H9 (cell line): ENCODE measurements around the gene PTOV1. TPM values are rescaled to one million over a fixed set of nuclear protein-coding genes. Genes with fewer than 3 reads are reported as not detected.

Source experiments
- DNase-seq: peaks from one replicate; pipeline ENCODE4 v3.0.0-alpha.2; 2017
- H2AFZ ChIP-seq: one replicate; pipeline ENCODE4 v1.6.1; 2013; ENCODE audit warnings: mild to moderate bottlenecking, low read length, control low read depth, moderate library complexity
- H2AK5ac ChIP-seq: 2 replicates; pipeline ENCODE4 v1.6.1; 2013; ENCODE audit warnings: low read length, control low read depth, mixed read lengths; ENCODE audit not compliant: insufficient read length
- H2BK120ac ChIP-seq: one replicate; pipeline ENCODE4 v1.6.1; 2013; ENCODE audit warnings: low read depth, mild to moderate bottlenecking, low read length, control low read depth, inconsistent platforms; ENCODE audit not compliant: poor library complexity, severe bottlenecking
- H2BK12ac ChIP-seq: 2 replicates; pipeline ENCODE4 v1.6.1; 2013; ENCODE audit warnings: low read length, control low read depth, mixed read lengths, low read depth; ENCODE audit not compliant: insufficient read length
- H2BK15ac ChIP-seq: 2 replicates; pipeline ENCODE4 v1.6.1; 2013; ENCODE audit warnings: low read depth, low read length, control low read depth
- H2BK20ac ChIP-seq: one replicate; pipeline ENCODE4 v1.6.1; 2013; ENCODE audit warnings: low read depth, mild to moderate bottlenecking, low read length, control low read depth, inconsistent platforms; ENCODE audit not compliant: poor library complexity, severe bottlenecking
- H2BK5ac ChIP-seq: 2 replicates; pipeline ENCODE4 v1.6.1; 2013; ENCODE audit warnings: low read length, control low read depth, mixed read lengths; ENCODE audit not compliant: insufficient read length
- H3K14ac ChIP-seq: 2 replicates; pipeline ENCODE4 v1.6.1; 2013; ENCODE audit warnings: low read length, control low read depth; ENCODE audit not compliant: insufficient read depth
- H3K18ac ChIP-seq: 2 replicates; pipeline ENCODE4 v1.6.1; 2013; ENCODE audit warnings: low read depth, mild to moderate bottlenecking, mixed read lengths, low read length, control low read depth; ENCODE audit not compliant: insufficient read length
- H3K23ac ChIP-seq: 2 replicates; pipeline ENCODE4 v1.6.1; 2013; ENCODE audit warnings: low read length, control low read depth, mixed read lengths, low read depth; ENCODE audit not compliant: insufficient read length
- H3K23me2 ChIP-seq: 2 replicates; pipeline ENCODE4 v1.6.1; 2013; ENCODE audit warnings: low read depth, mild to moderate bottlenecking, mixed read lengths, low read length, control low read depth; ENCODE audit not compliant: insufficient read length, poor library complexity, severe bottlenecking
- H3K27ac ChIP-seq: 2 replicates; pipeline ENCODE4 v1.5.1; 2013; ENCODE audit warnings: low read length, control low read depth, mixed read lengths, low read depth; ENCODE audit not compliant: insufficient read length
- H3K27me3 ChIP-seq: 2 replicates; pipeline ENCODE4 v1.6.1; 2013; ENCODE audit warnings: low read length, control low read depth, inconsistent platforms; ENCODE audit not compliant: insufficient read depth
- H3K4ac ChIP-seq: 2 replicates; pipeline ENCODE4 v1.6.1; 2013; ENCODE audit warnings: low read depth, mild to moderate bottlenecking, control low read depth, inconsistent platforms, low read length, moderate library complexity
- H3K4me1 ChIP-seq: 2 replicates; pipeline ENCODE4 v1.6.1; 2013; ENCODE audit warnings: low read length, control low read depth, inconsistent platforms; ENCODE audit not compliant: insufficient read depth
- H3K4me2 ChIP-seq: 2 replicates; pipeline ENCODE4 v1.6.1; 2013; ENCODE audit warnings: low read length, control low read depth, mixed read lengths; ENCODE audit not compliant: insufficient read length, insufficient read depth
- H3K56ac ChIP-seq: 2 replicates; pipeline ENCODE4 v1.6.1; 2013; ENCODE audit warnings: low read depth, mild to moderate bottlenecking, mixed read lengths, low read length, control low read depth; ENCODE audit not compliant: insufficient read length
- H3K79me1 ChIP-seq: 2 replicates; pipeline ENCODE4 v1.6.1; 2013; ENCODE audit warnings: low read depth, mild to moderate bottlenecking, moderate library complexity, low read length, control low read depth, inconsistent platforms; ENCODE audit not compliant: insufficient read depth, poor library complexity, severe bottlenecking
- H3K79me2 ChIP-seq: 2 replicates; pipeline ENCODE4 v1.6.1; 2013; ENCODE audit warnings: low read length, control low read depth, inconsistent platforms; ENCODE audit not compliant: insufficient read depth
- H3K9ac ChIP-seq: 2 replicates; pipeline ENCODE4 v1.6.1; 2013; ENCODE audit warnings: low read length, control low read depth, mixed read lengths; ENCODE audit not compliant: insufficient read length; ENCODE audit errors: extremely low read depth
- H3K9me3 ChIP-seq: one replicate; pipeline ENCODE4 v1.6.1; 2013; ENCODE audit warnings: low read depth, low read length, inconsistent platforms; ENCODE audit not compliant: control insufficient read depth
- H3T11ph ChIP-seq: one replicate; pipeline ENCODE4 v1.6.1; 2013; ENCODE audit warnings: mild to moderate bottlenecking, low read length, control low read depth, inconsistent platforms
- H4K20me1 ChIP-seq: one replicate; pipeline ENCODE4 v1.6.1; 2013; ENCODE audit not compliant: control insufficient read depth, insufficient read length, insufficient read depth
- H4K5ac ChIP-seq: 2 replicates; pipeline ENCODE4 v1.6.1; 2013; ENCODE audit warnings: low read depth, mild to moderate bottlenecking, mixed read lengths, low read length, control low read depth; ENCODE audit not compliant: insufficient read length
- H4K8ac ChIP-seq: replicated peaks from 2 replicates; pipeline ENCODE4 v1.6.1; 2013; ENCODE audit warnings: low read length, control low read depth, mixed read lengths, low read depth; ENCODE audit not compliant: insufficient read length
- H4K91ac ChIP-seq: 2 replicates; pipeline ENCODE4 v1.6.1; 2013; ENCODE audit warnings: low read depth, mild to moderate bottlenecking, moderate library complexity, mixed read lengths, low read length, control low read depth; ENCODE audit not compliant: insufficient read length
- H3K27ac Mint-ChIP-seq, 3 experiments: 2 replicates in 2 of 3; 3 replicates in 1 of 3; pipeline ENCODE4 v1.8.0; 2020 to 2021; ENCODE audit warnings: mixed read lengths in 3 of 3, mild to moderate bottlenecking in 1 of 3, moderate library complexity in 1 of 3
- H3K27me3 Mint-ChIP-seq: 2 replicates; pipeline ENCODE4 v1.8.0; 2021; ENCODE audit warnings: low read depth, mild to moderate bottlenecking, moderate library complexity, mixed read lengths
- H3K36me3 Mint-ChIP-seq, 3 experiments: 2 replicates in 2 of 3; 3 replicates in 1 of 3; pipeline ENCODE4 v1.8.0; 2020 to 2021; ENCODE audit warnings: low read depth in 3 of 3, mixed read lengths in 3 of 3; ENCODE audit not compliant: insufficient read depth in 1 of 3
- H3K4me1 Mint-ChIP-seq, 2 experiments: 2 replicates each; pipeline ENCODE4 v1.8.0; 2020; ENCODE audit warnings: mixed read lengths in 2 of 2
- H3K4me3 Mint-ChIP-seq, 2 experiments: 2 replicates in 1 of 2; 3 replicates in 1 of 2; pipeline ENCODE4 v1.8.0; 2020 to 2021; ENCODE audit warnings: mild to moderate bottlenecking in 2 of 2, mixed read lengths in 2 of 2, moderate library complexity in 1 of 2
- H3K9me3 Mint-ChIP-seq, 2 experiments: 2 replicates in 1 of 2; 3 replicates in 1 of 2; pipeline ENCODE4 v1.8.0; 2020; ENCODE audit warnings: mild to moderate bottlenecking in 2 of 2, mixed read lengths in 2 of 2, moderate library complexity in 1 of 2
- WGBS: extraction: QIAGEN DNeasy Blood & Tissue Kit; methylation state at CpG from one replicate; pipeline ENCODE4 v1.1.7; 2013; ENCODE audit warnings: missing lambda C conversion rate, low lambda C conversion rate, mixed read lengths; ENCODE audit not compliant: insufficient read length; ENCODE audit errors: extremely low coverage; 5-methylcytosine and 5-hydroxymethylcytosine counted together
- total RNA-seq: library from RNA; stranded (reverse); gene quantifications from 2 replicates; pipeline ENCODE4 v1.2.1, GENCODE V29; 2021
- TF ChIP-seq, protein P1 (sequence below): fragments of 200-600 bp; sonication (generic); conservative IDR thresholded peaks from 3 replicates; pipeline ENCODE4 v1.8.0; 2021; ENCODE audit warnings: antibody characterized with exemption, mild to moderate bottlenecking

The PTOV1 gene
- total RNA-seq, 1 experiment from 2014 or later, result 309 TPM

- H3K14ac ChIP-seq, result peak within 1 kb of the TSS; percentile 92
- no peak within 1 kb of the TSS for H2AFZ ChIP-seq
- H3K79me2 ChIP-seq, result no peaks in the 10 kb centered on the region; the same call in 1 of the 2 replicates
- peak within 1 kb of the TSS; percentile 87 for H2BK5ac ChIP-seq
- no peak within 1 kb of the TSS for H2BK15ac ChIP-seq
- DNase-seq, result peak; percentile 99
- no peak within 1 kb of the TSS for H3K23ac ChIP-seq
- no peaks in the 10 kb centered on the region for H3K9me3 ChIP-seq
- H4K8ac ChIP-seq, result no peak within 1 kb of the TSS
- no peak within 1 kb of the TSS; the same call in 1 of the 2 replicates for H3K4ac ChIP-seq
- Mint-ChIP-seq H3K4me1 (peaks cover 18 to 28% of the 10 kb centered on the region in 2 experiments), H3K9me3 (no peaks in the 10 kb centered on the region), H3K27me3 (no peaks in the 10 kb centered on the region), H3K27ac (peak within 1 kb of the TSS in 1 of 3 experiments; percentile 99; a peak in 5 of 7 replicates), H3K4me3 (no peak within 1 kb of the TSS), H3K36me3 (peaks cover 30 to 38% (median 35%) of the 10 kb centered on the region in 3 experiments)
- H4K91ac ChIP-seq, result no peak within 1 kb of the TSS
- H3T11ph ChIP-seq, result no peak within 1 kb of the TSS
- H4K20me1 ChIP-seq, result no peaks in the 10 kb centered on the region
- H3K9ac ChIP-seq, result peak within 1 kb of the TSS; percentile 94
- peak within 1 kb of the TSS; percentile 56 for H3K56ac ChIP-seq
- no CpG with 5 or more reads among the region's 61 CpGs for WGBS
- no peak within 1 kb of the TSS for H2BK20ac ChIP-seq
- no peaks in the 10 kb centered on the region for H3K79me1 ChIP-seq
- no peak within 1 kb of the TSS for H2BK120ac ChIP-seq
- peak within 1 kb of the TSS; percentile 78 for H3K4me2 ChIP-seq
- TF ChIP-seq, protein P1, sequence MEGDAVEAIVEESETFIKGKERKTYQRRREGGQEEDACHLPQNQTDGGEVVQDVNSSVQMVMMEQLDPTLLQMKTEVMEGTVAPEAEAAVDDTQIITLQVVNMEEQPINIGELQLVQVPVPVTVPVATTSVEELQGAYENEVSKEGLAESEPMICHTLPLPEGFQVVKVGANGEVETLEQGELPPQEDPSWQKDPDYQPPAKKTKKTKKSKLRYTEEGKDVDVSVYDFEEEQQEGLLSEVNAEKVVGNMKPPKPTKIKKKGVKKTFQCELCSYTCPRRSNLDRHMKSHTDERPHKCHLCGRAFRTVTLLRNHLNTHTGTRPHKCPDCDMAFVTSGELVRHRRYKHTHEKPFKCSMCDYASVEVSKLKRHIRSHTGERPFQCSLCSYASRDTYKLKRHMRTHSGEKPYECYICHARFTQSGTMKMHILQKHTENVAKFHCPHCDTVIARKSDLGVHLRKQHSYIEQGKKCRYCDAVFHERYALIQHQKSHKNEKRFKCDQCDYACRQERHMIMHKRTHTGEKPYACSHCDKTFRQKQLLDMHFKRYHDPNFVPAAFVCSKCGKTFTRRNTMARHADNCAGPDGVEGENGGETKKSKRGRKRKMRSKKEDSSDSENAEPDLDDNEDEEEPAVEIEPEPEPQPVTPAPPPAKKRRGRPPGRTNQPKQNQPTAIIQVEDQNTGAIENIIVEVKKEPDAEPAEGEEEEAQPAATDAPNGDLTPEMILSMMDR, result no peak
- H4K5ac ChIP-seq, result peak within 1 kb of the TSS; percentile 64
- no peak within 1 kb of the TSS for H2AK5ac ChIP-seq
- H3K23me2 ChIP-seq, result peaks cover 11% of the 10 kb centered on the region
- H3K27me3 ChIP-seq, result no peaks in the 10 kb centered on the region
- H3K27ac ChIP-seq, result peak within 1 kb of the TSS; percentile 80
- no peaks in the 10 kb centered on the region for H3K4me1 ChIP-seq
- H2BK12ac ChIP-seq, result no peak within 1 kb of the TSS
- peak within 1 kb of the TSS; percentile 93 for H3K18ac ChIP-seq
These were observed 26.3 kb downstream of the PTOV1 start, which contains the start of the genes AKT1S1 and TBC1D17 for GRCh38 chr19:49877020-49877878. Gene AKT1S1, minus strand, starts transcription at chr19:49877355. Its CDS starts 4,060 bp downstream, at chr19:49873295. Gene TBC1D17, plus strand, starts transcription at chr19:49877702. Its CDS starts 22 bp downstream, at chr19:49877724.
